ENCODE results near the gene AP4E1.
"Not testable (repeated sequence)": the region's sequence is repeated elsewhere in the genome, so short reads cannot be mapped to it uniquely, and the experiment has no call there.

Gene AP4E1

DNA sequence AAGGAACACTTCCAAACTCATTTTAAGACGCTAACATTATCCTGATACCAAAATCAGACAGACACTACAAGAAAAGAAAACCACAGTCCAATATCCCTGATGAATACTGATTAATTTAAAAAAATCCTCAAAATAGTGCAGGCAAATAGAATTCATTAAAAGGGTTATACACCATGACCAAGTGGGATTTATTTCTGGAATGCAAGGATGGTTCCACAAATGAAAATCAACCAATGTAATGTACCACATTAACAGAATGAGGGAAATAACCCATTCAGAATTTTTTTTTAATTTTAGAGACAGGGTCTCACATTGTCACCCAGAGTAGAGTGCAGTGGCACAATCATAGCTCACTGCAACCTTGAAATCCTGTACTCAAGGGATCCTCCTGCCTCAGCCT is 17.3 kb upstream of the AP4E1 start:
- Histone ChIP-seq H3K36me3 (ENCODE audit: insufficient read depth, low read length) (no peaks in the 10 kb centered on the region), H3K4me2 (ENCODE audit: low read length) (no peak overlapping the region), H3K9me3 (replicated peaks; ENCODE audit: low read length) (no peaks in the 10 kb centered on the region), H3K4me3 (ENCODE audit: low read length) (no peak overlapping the region), H3K4me1 (ENCODE audit: control insufficient read depth, insufficient read depth, low read length) (no peaks in the 10 kb centered on the region), H3K27me3 (ENCODE audit: control insufficient read depth, insufficient read depth, low read length) (no peaks in the 10 kb centered on the region), H3K9ac (ENCODE audit: low read depth, low read length) (no peak overlapping the region)

DNA sequence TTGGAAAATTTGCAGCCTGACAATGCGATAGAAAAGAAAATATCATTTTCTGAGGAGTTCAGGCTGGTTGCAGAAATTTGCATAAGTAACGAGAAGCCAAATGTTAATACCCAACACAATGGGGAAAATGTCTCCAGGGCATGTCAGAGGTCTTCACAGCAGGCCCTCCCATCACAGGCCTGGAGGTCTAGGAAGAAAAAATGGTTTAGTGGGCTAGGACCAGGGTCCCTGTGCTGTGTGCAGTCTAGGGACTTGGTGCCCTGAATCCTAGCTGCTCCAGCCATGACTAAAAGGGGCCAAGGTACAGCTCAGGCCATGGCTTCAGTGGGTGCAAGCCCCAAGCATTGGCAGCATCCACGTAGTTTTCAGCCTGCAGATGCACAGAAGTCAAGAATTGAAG is 14.5 kb upstream of the AP4E1 start:
- H3K4me3 ChIP-seq (ENCODE audit: low read length): no peak overlapping the region

DNA sequence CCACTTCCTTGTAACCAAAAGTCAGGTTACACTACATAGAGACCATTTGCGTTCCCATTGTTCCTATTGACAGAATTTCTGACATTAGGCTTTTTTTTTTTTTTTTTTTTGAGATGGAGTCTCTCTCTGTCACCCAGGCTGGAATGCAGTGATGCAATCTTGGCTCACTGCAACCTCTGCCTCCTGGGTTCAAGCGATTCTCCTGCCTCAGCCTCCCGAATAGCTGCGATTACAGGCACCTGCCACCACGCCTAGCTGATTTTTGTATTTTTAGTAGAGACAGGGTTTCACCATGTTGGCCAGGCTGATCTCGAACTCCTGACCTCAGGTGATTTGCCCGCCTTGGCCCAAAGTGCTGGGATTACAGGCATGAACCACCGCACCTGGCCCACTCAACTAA is 7.1 kb upstream of the AP4E1 start:
- not testable (repeated sequence) for H3K4me1 ChIP-seq (ENCODE audit: control insufficient read depth, insufficient read depth, low read length); H3K9me3 ChIP-seq (replicated peaks; ENCODE audit: low read length); H3K4me3 ChIP-seq (ENCODE audit: low read length); H3K9ac ChIP-seq (ENCODE audit: low read depth, low read length); H3K36me3 ChIP-seq (ENCODE audit: insufficient read depth, low read length); H3K4me2 ChIP-seq (ENCODE audit: low read length); H3K27me3 ChIP-seq (ENCODE audit: control insufficient read depth, insufficient read depth, low read length)

More for the DNA sequence above, 14.5 kb upstream of the AP4E1 start:
- Histone ChIP-seq H3K27me3 (ENCODE audit: control insufficient read depth, insufficient read depth, low read length) (no peaks in the 10 kb centered on the region), H3K36me3 (ENCODE audit: insufficient read depth, low read length) (no peaks in the 10 kb centered on the region), H3K4me1 (ENCODE audit: control insufficient read depth, insufficient read depth, low read length) (no peaks in the 10 kb centered on the region), H3K9me3 (replicated peaks; ENCODE audit: low read length) (no peaks in the 10 kb centered on the region), H3K9ac (ENCODE audit: low read depth, low read length) (no peak overlapping the region), H3K4me2 (ENCODE audit: low read length) (no peak overlapping the region)

DNA sequence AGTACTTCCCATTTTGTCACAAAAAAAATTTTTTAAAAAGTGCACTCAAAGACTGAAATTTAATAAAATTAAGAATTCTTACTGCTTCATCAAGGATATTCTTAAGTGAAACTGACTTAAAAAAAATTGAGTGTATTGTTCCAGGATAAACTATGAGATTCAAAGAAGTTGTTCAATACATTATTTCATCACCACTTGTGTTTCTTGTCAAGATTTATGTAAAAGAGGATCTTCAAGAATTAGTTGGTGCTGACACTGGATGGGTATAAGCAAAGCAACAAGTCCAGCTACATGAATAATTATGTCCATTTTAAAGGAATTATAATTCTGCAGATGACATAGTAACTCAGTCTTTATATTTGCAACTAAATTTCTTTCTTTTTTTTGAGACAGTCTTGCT is 4.3 kb upstream of the AP4E1 start:
- no peak overlapping the region for H3K4me3 ChIP-seq (ENCODE audit: low read length)
- no peaks in the 10 kb centered on the region for H3K27me3 ChIP-seq (ENCODE audit: control insufficient read depth, insufficient read depth, low read length)
- no peak overlapping the region for H3K9ac ChIP-seq (ENCODE audit: low read depth, low read length)
- H3K9me3 ChIP-seq (replicated peaks; ENCODE audit: low read length): no peaks in the 10 kb centered on the region
- H3K36me3 ChIP-seq (ENCODE audit: insufficient read depth, low read length): no peaks in the 10 kb centered on the region
- H3K4me1 ChIP-seq (ENCODE audit: control insufficient read depth, insufficient read depth, low read length): peaks cover 8% of the 10 kb centered on the region
- no peak overlapping the region for H3K4me2 ChIP-seq (ENCODE audit: low read length)

DNA sequence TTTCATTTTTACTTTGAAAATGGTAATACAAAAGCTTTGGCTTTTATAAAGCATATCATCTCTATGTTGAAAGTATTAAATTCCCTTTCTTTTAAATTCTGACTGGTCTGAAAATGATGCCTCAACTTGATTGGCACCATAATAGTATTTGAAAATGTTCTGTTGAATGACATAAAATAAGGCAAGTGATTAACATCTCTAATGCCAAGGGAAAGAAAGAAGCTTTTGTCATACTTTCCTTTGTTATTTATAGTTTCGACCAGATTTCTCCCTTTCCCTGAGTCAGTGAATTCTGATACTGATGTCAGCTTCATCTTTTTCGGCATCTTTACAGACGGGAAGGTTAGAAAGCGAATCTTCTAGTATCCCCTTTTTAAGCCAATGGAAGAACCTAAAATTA is 3.4 kb upstream of the AP4E1 start:
- Histone ChIP-seq H3K9me3 (replicated peaks; ENCODE audit: low read length) (no peaks in the 10 kb centered on the region), H3K27me3 (ENCODE audit: control insufficient read depth, insufficient read depth, low read length) (no peaks in the 10 kb centered on the region), H3K36me3 (ENCODE audit: insufficient read depth, low read length) (no peaks in the 10 kb centered on the region), H3K4me2 (ENCODE audit: low read length) (no peak overlapping the region), H3K4me1 (ENCODE audit: control insufficient read depth, insufficient read depth, low read length) (peaks cover 11% of the 10 kb centered on the region), H3K9ac (ENCODE audit: low read depth, low read length) (no peak overlapping the region), H3K4me3 (ENCODE audit: low read length) (no peak overlapping the region)

DNA sequence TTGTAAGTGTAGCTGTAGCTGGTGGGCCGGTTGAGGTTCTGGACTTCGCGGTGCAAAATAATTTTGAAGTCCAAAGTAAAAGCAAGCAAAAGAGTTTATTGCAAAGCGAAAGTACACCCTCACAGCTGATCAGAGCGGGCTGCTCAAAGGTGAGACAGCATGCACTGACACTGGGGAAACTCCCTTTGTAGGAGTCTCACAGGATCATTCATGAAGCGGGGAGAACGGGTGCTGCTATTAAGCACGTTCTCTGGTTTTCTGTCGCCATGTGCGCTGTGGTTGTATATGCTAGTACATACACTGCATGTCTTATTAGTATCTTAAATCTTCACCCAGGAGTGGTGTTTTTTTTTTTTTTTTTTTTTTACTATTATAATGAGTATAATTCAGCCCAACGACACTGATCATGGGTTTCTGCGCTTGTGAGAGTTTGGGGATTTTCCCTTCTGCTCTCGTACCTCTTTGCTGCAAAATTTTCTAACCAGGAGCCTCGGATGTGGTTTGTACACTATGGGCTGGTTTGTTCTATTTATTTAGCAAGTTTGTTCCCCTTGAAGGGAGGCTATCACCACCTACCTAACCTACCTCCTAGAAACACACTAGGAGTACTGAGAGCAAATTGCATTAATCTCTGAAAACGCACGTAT is 1.4 kb upstream of the AP4E1 start:
- Histone ChIP-seq H3K9me3 (replicated peaks; ENCODE audit: low read length) (no peaks in the 10 kb centered on the region), H3K27me3 (ENCODE audit: control insufficient read depth, insufficient read depth, low read length) (no peaks in the 10 kb centered on the region), H3K4me1 (ENCODE audit: control insufficient read depth, insufficient read depth, low read length) (peaks cover 28% of the 10 kb centered on the region), H3K4me3 (ENCODE audit: low read length) (peak overlapping the region; percentile 99), H3K36me3 (ENCODE audit: insufficient read depth, low read length) (peaks cover 4% of the 10 kb centered on the region), H3K4me2 (ENCODE audit: low read length) (peak overlapping the region; percentile 92), H3K9ac (ENCODE audit: low read depth, low read length) (peak overlapping the region; percentile 96)

DNA sequence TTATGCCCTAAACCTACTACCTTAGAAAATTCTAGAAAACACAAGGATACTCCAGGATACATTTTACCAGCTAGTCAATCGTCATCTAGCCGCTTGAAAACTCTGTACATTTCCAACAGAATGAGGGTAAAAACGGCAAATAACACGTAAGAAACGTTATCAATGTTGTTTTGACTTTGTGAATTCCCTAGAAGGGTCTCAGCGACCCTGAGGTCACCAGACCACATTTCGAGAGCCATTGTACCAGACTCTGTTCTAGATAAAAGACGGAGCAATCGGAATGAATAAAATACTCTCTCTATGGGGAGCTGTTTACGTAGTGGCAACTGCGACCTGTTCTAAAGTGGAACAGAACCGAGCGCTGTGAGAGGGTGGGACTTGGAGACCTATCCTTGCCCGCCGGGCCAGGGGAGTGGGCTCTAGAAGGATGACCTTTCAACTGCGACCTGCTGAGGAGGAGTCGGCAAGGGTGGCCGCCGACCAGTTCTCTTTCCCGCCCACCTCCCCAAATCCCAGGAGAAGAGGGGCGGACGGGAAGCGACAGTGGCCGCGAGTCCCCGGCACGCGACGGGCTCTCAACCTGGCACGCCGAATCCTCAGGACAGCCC is 778 bp upstream of the AP4E1 start:
- H3K4me3 ChIP-seq (ENCODE audit: low read length): peak overlapping the region; percentile 99
- H3K4me2 ChIP-seq (ENCODE audit: low read length): peak overlapping the region; percentile 92
- peaks cover 28% of the 10 kb centered on the region for H3K4me1 ChIP-seq (ENCODE audit: control insufficient read depth, insufficient read depth, low read length)
- peaks cover 9% of the 10 kb centered on the region for H3K36me3 ChIP-seq (ENCODE audit: insufficient read depth, low read length)
- H3K27me3 ChIP-seq (ENCODE audit: control insufficient read depth, insufficient read depth, low read length): no peaks in the 10 kb centered on the region
- H3K9me3 ChIP-seq (replicated peaks; ENCODE audit: low read length): no peaks in the 10 kb centered on the region
- H3K9ac ChIP-seq (ENCODE audit: low read depth, low read length): peak overlapping the region; percentile 96

DNA sequence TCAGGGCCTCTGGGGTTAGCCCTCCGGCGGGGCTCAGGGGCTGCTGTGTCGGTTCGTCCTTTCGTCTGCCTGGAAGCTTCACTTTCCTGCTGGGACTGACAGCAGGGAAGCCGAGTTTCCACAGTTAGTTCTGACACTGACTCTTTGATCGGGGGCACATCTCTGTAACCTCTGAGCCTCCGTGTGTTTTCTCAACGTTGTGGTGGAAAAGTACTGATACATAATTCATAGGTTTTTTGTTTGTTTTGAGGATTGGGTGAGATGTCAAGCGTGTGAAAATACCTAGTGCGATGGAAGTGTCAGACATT is 481 bp downstream of the AP4E1 start:
- Histone ChIP-seq H3K4me3 (ENCODE audit: low read length) (peak overlapping the region; percentile 99), H3K9ac (ENCODE audit: low read depth, low read length) (peak overlapping the region; percentile 96), H3K9me3 (replicated peaks; ENCODE audit: low read length) (no peaks in the 10 kb centered on the region)

DNA sequence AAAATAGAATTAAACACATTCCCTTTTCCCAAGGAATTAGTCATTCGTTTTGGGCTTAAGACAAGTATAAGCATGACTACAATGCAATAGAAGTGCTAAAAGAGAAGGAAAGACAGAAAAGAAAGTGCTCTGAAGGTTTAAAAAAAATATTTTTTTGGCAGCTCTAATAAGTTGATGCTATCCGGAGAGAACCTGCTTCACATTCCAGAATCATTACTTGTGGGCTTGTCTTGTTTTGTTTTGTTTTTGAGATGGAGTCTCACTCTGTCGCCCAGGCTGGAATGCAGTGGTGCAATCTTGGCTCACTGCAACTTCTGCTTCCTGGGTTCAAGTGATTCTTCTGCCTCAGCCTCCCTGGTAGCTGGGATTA is 1.9 kb downstream of the AP4E1 start:
- Histone ChIP-seq H3K4me1 (ENCODE audit: control insufficient read depth, insufficient read depth, low read length) (peaks cover 28% of the 10 kb centered on the region), H3K4me2 (ENCODE audit: low read length) (peak overlapping the region; percentile 88), H3K36me3 (ENCODE audit: insufficient read depth, low read length) (peaks cover 19% of the 10 kb centered on the region), H3K4me3 (ENCODE audit: low read length) (peak overlapping the region; percentile 99), H3K9ac (ENCODE audit: low read depth, low read length) (peak overlapping the region; percentile 96)
- not testable (repeated sequence) for H3K9me3 ChIP-seq (replicated peaks; ENCODE audit: low read length); H3K27me3 ChIP-seq (ENCODE audit: control insufficient read depth, insufficient read depth, low read length)

More for the DNA sequence above, 481 bp downstream of the AP4E1 start:
- peaks cover 28% of the 10 kb centered on the region for H3K4me1 ChIP-seq (ENCODE audit: control insufficient read depth, insufficient read depth, low read length)
- peak overlapping the region; percentile 88 for H3K4me2 ChIP-seq (ENCODE audit: low read length)
- peaks cover 17% of the 10 kb centered on the region for H3K36me3 ChIP-seq (ENCODE audit: insufficient read depth, low read length)
- no peaks in the 10 kb centered on the region for H3K27me3 ChIP-seq (ENCODE audit: control insufficient read depth, insufficient read depth, low read length)

DNA sequence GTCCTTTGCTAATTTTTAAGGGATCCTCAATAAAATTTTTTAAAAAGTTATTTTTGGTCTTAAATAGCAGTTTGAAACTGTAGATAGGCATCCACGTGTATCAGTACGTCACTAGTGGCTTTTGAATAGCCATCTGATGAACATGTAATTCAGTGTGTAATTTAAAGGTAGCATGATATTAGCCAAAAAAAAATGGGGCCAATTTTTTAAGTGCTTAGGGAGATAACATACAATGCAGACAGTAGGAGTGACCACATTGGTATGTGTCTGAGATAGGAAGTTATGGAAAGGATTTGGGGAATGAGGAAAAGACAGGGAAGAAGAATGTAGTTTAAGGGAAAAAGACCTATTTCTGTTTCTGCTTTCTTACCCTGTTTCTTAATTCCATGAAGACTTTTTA is 2.5 kb downstream of the AP4E1 start:
- Histone ChIP-seq H3K4me1 (ENCODE audit: control insufficient read depth, insufficient read depth, low read length) (peaks cover 28% of the 10 kb centered on the region), H3K4me2 (ENCODE audit: low read length) (no peak overlapping the region), H3K36me3 (ENCODE audit: insufficient read depth, low read length) (peaks cover 21% of the 10 kb centered on the region), H3K4me3 (ENCODE audit: low read length) (peak overlapping the region; percentile 7), H3K9me3 (replicated peaks; ENCODE audit: low read length) (no peaks in the 10 kb centered on the region), H3K27me3 (ENCODE audit: control insufficient read depth, insufficient read depth, low read length) (no peaks in the 10 kb centered on the region), H3K9ac (ENCODE audit: low read depth, low read length) (peak overlapping the region; percentile 0)

DNA sequence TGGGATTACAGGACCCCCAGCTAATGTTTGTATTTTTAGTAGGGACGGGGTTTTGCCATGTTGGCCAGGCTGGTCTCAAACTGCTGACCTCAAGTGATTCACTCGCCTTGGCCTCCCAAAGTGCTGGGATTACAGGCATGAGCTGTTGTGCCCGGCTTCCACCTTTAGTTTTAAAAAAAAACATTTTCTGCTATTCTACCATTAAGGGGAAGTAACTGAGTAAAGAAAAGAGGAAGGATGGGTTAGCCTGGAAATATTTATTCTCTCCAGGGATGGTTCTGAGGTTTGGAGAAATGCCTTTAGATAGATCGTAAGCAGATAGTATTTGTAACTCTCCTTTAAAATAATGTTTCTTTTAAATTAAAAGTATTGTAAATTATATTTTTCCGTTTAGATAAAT is 3.1 kb downstream of the AP4E1 start:
- Histone ChIP-seq H3K4me1 (ENCODE audit: control insufficient read depth, insufficient read depth, low read length) (peaks cover 28% of the 10 kb centered on the region), H3K9ac (ENCODE audit: low read depth, low read length) (no peak overlapping the region), H3K36me3 (ENCODE audit: insufficient read depth, low read length) (peaks cover 25% of the 10 kb centered on the region), H3K27me3 (ENCODE audit: control insufficient read depth, insufficient read depth, low read length) (no peaks in the 10 kb centered on the region), H3K9me3 (replicated peaks; ENCODE audit: low read length) (no peaks in the 10 kb centered on the region), H3K4me3 (ENCODE audit: low read length) (no peak overlapping the region), H3K4me2 (ENCODE audit: low read length) (no peak overlapping the region)

DNA sequence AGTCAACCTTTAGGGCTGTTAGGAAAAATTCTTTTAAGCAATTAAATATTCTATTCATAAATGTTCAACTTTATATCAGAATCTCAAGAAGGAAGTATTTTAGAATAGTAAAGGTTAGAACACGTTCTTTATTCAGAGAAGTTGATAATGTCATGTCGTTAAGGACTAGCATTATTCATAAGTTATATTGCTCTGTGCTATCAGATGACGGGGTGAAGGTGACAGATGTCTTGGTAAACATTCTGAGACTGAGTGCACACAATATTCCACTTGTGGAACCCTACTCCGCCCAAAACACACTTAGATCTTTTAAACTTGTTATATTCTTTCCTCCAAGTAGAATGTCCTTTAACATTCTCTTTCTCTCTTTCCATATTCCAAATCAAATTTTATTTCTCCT is 7.9 kb downstream of the AP4E1 start:
- no peaks in the 10 kb centered on the region for H3K27me3 ChIP-seq (ENCODE audit: control insufficient read depth, insufficient read depth, low read length)
- H3K9me3 ChIP-seq (replicated peaks; ENCODE audit: low read length): no peaks in the 10 kb centered on the region
- H3K4me3 ChIP-seq (ENCODE audit: low read length): no peak overlapping the region
- H3K4me1 ChIP-seq (ENCODE audit: control insufficient read depth, insufficient read depth, low read length): peaks cover 5% of the 10 kb centered on the region
- H3K9ac ChIP-seq (ENCODE audit: low read depth, low read length): no peak overlapping the region
- H3K4me2 ChIP-seq (ENCODE audit: low read length): no peak overlapping the region
- H3K36me3 ChIP-seq (ENCODE audit: insufficient read depth, low read length): peaks cover 49% of the 10 kb centered on the region
